HAP-1 (cell line): ENCODE measurements around the gene ILF3.
A peak's percentile ranks its signal among the peaks of the same experiment; 100 is the strongest.

Source experiments
- DNase-seq, 2 experiments: peaks; one replicate each; pipeline ENCODE4 v3.0.0-alpha.2; 2016 to 2020; ENCODE audit warnings: low spot score in 2 of 2
- H3K27me3 ChIP-seq: fragments of 250-450 bp; sonication (Bioruptor Pico); 2 replicates; pipeline ENCODE4 v1.5.1; 2020; ENCODE audit warnings: low read depth, mild to moderate bottlenecking, moderate library complexity
- H3K36me3 ChIP-seq: fragments of 250-450 bp; sonication (Bioruptor Pico); replicated peaks from 2 replicates; pipeline ENCODE4 v1.5.1; 2020; ENCODE audit warnings: mild to moderate bottlenecking
- H3K4me1 ChIP-seq: fragments of 250-450 bp; sonication (Bioruptor Pico); 2 replicates; pipeline ENCODE4 v1.5.1; 2020; ENCODE audit warnings: mild to moderate bottlenecking
- H3K4me3 ChIP-seq: fragments of 250-450 bp; sonication (Bioruptor Pico); 2 replicates; pipeline ENCODE4 v1.5.1; 2020; ENCODE audit warnings: mild to moderate bottlenecking, moderate library complexity
- H3K9me3 ChIP-seq: fragments of 250-450 bp; sonication (Bioruptor Pico); 2 replicates; pipeline ENCODE4 v1.5.1; 2020; ENCODE audit warnings: mild to moderate bottlenecking, moderate library complexity
- in situ Hi-C: fragments of 300-500 bp; cut with MboI; formaldehyde crosslinking; loops from 3 replicates; pipeline ENCODE4 v1.14.3; 2020; ENCODE audit warnings: low sequenced_read_pairs, inconsistent platforms, mixed read lengths

The ILF3 gene

DNA sequence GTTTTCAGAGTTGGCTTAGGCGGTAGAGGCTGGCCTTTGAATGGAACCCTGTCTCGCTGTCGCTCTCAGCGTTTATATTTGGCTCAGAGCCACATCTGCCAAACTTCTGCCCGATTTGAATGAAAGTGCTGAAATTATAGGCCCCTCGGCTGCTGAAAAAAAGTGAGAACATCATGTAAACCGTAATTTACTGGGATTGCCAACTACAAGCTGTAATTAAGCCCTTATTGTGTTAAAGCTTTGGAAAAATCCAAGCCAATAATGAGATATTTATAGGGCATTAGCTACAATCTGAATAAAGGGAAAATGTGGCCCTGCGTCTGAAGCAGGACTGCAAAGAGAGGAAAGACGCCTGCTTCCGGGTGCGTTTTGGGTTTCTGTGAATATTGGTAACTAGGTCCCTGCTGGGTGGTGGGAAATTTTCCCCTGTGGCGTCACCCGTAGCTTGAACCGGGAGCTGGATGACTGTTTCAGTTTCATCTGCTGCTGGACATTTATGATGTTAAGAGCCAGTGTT is 73.6 kb downstream of the ILF3 start:
- peak; percentile 10 to 42 for DNase-seq
- in situ Hi-C loops, result no loop called here
- H3K36me3 ChIP-seq, result no peaks in the 10 kb centered on the region

DNA sequence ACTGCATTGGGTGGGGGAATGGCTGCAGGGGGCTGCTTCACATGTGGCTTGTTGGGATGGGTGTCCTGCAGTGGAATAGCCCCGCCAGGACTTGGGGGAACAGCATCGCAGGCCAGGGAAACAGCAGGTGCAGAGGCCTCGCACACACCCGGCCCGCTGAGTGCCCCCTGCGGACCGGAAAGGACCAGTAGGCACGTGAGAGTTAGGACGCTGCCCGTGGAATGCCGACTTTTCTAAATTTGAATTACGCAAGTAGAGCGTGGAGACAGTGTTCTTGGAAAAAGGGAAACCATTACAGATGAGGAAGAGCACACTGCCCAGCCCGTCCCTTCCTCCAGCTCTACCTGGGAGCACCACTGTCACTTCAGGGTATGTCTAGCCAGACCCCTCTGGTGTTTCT is 75.3 kb downstream of the ILF3 start:
- H3K4me3 ChIP-seq, result no peak overlapping the region
- peaks cover 2% of the 10 kb centered on the region; the same call in 1 of the 2 replicates for H3K4me1 ChIP-seq
- no peak for DNase-seq
- in situ Hi-C loops, result no loop called here
- no peaks in the 10 kb centered on the region for H3K27me3 ChIP-seq
- H3K9me3 ChIP-seq, result no peaks in the 10 kb centered on the region
- no peaks in the 10 kb centered on the region for H3K36me3 ChIP-seq

More for the DNA sequence above, 73.6 kb downstream of the ILF3 start:
- Histone ChIP-seq H3K27me3 (no peaks in the 10 kb centered on the region), H3K9me3 (no peaks in the 10 kb centered on the region), H3K4me3 (no peak overlapping the region), H3K4me1 (peaks cover 2% of the 10 kb centered on the region; the same call in 1 of the 2 replicates)

DNA sequence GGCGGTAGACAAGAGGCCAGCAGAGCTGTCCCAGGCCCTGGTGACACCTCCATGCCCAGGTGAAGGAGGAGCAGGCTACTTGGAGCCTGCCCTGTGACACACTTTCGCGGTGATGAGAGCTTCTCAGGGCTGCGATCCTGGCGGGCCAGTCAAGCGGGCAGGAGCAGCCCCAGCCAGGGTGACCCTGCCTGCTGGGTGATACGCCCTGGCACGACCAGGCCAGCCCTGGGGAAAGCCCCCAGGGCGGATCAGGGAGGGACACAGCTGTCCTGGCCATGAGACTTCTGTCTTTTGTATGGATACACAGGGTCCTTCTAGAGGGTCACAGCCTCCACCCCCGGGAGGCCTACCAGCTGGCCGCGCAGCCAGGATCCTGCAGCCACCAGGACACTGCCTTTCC is 76.8 kb downstream of the ILF3 start:
- in situ Hi-C loops, result no loop called here

DNA sequence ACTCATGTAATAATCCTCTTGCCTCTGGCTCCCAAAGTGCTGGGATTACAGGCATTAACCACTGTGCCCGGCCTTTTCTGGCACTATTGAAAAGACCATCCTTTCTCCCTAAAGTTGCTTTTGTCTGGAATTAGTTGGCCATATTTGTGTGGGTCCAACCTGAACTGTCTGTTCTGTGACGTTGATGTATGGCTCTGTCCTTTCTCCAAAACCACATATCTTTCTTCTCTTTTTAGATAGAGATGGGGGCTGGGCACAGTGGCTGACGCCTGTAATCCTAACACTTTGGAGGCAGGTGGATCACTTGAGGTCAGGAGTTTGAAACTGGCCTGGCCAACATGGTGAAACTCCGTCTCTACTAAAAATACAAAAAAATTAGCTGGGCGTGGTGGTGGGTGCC is 81.6 kb downstream of the ILF3 start:
- H3K27me3 ChIP-seq, result no peaks in the 10 kb centered on the region
- peaks cover 4% of the 10 kb centered on the region; the same call in 1 of the 2 replicates for H3K4me1 ChIP-seq
- in situ Hi-C loops, result no loop called here
- no peak overlapping the region for H3K4me3 ChIP-seq
- no peaks in the 10 kb centered on the region; the same call in 1 of the 2 replicates for H3K36me3 ChIP-seq
- no peak for DNase-seq
- 0 out of 2 replicates have a peak, but pooled peaks cover 3% of the 10 kb centered on the region for H3K9me3 ChIP-seq

More for the DNA sequence above, 76.8 kb downstream of the ILF3 start:
- H3K36me3 ChIP-seq, result no peaks in the 10 kb centered on the region
- no peak overlapping the region for H3K4me3 ChIP-seq
- no peaks in the 10 kb centered on the region for H3K27me3 ChIP-seq
- DNase-seq, result no peak
- H3K9me3 ChIP-seq, result no peaks in the 10 kb centered on the region
- H3K4me1 ChIP-seq, result peaks cover 2% of the 10 kb centered on the region; the same call in 1 of the 2 replicates

DNA sequence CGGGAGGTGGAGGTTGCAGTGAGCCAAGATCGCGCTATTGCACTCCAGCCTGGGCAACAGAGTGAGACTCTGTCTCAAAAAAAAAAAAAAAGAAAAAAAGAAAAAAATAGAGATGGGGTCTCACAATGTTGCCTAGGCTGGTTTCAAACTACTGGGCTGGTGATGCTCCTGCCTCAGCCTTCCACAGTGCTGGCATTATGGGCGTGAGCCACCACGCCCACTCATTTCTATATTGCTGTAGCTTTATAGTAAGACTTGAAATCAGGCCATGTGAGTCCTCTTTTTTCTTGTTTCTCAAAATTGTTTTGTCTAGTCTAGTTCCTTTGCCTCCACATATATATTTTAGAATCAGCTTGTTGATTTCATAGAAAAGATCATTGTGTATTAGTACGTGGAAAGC is 82.0 kb downstream of the ILF3 start:
- H3K4me3 ChIP-seq, result no peak overlapping the region
- H3K36me3 ChIP-seq, result no peaks in the 10 kb centered on the region; the same call in 1 of the 2 replicates
- DNase-seq, result no peak
- in situ Hi-C loops, result no loop called here
- 0 out of 2 replicates have a peak, but pooled peaks cover 3% of the 10 kb centered on the region for H3K9me3 ChIP-seq
- no peaks in the 10 kb centered on the region for H3K27me3 ChIP-seq
- peaks cover 4% of the 10 kb centered on the region; the same call in 1 of the 2 replicates for H3K4me1 ChIP-seq

- H3K36me3 ChIP-seq, result no peaks in the 10 kb centered on the region; the same call in 1 of the 2 replicates
- 0 out of 2 replicates have a peak, but pooled peaks cover 3% of the 10 kb centered on the region for H3K9me3 ChIP-seq
- in situ Hi-C loops, result no loop called here
- DNase-seq, result no peak
- H3K4me3 ChIP-seq, result no peak overlapping the region
- no peaks in the 10 kb centered on the region for H3K27me3 ChIP-seq
- H3K4me1 ChIP-seq, result peaks cover 4% of the 10 kb centered on the region; the same call in 1 of the 2 replicates
These were observed 82.9 kb downstream of the ILF3 start for GRCh38 chr19:10736916-10737551.

DNA sequence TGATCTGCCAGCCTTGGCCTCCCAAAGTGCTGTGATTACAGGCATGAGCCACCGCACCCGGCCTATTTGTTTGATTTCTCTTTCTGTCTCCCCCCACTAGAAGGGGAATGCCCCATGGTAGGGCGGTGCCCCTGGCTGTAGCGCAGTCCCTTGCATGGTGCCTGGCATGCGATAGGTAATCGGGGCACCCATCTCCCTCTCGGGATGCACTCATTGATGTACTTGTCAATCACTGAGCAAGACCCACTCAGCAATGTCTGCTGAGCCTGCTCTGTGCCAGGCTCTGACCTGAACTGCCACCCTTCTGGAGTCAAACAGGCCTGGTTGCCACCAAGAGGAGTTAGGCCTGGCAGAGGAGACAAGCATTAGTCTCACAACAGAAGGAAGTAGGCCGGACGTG is 83.6 kb downstream of the ILF3 start:
- in situ Hi-C loops, result no loop called here
- Histone ChIP-seq H3K36me3 (no peaks in the 10 kb centered on the region; the same call in 1 of the 2 replicates), H3K27me3 (no peaks in the 10 kb centered on the region), H3K4me3 (no peak overlapping the region), H3K9me3 (0 out of 2 replicates have a peak, but pooled peaks cover 3% of the 10 kb centered on the region), H3K4me1 (peaks cover 4% of the 10 kb centered on the region; the same call in 1 of the 2 replicates)
- DNase-seq, result no peak

DNA sequence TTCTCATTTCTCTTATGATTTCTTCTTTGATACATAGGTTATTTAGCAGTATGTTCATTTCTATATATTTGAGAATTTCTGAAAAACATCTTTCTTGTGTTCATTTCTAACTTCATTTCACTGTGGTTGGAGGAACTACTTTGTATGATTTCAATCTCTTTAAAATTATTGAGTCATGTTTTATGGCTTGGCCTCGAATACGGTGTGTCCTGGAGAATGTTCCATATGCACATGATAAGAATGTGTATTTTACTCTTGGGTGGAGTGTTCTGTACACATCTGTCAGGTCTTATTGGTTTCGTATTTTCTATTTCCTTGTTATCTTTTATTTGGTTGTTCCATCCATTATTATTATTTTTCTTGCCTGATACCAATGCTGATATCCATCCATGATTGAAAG is 86.7 kb downstream of the ILF3 start:
- no peaks in the 10 kb centered on the region; the same call in 1 of the 2 replicates for H3K36me3 ChIP-seq
- H3K4me1 ChIP-seq, result peaks cover 4% of the 10 kb centered on the region; the same call in 1 of the 2 replicates
- H3K27me3 ChIP-seq, result no peaks in the 10 kb centered on the region
- 0 out of 2 replicates have a peak, but pooled peaks cover 3% of the 10 kb centered on the region for H3K9me3 ChIP-seq
- no peak for DNase-seq
- in situ Hi-C loops, result no loop called here
- H3K4me3 ChIP-seq, result no peak overlapping the region
